Sigmoid colon (tissue), 7 donors: Measurements from ENCODE around the gene SPATA6. TPM values are rescaled to one million over a fixed set of nuclear protein-coding genes. Genes with fewer than 3 reads are reported as not detected.
"Not testable (repeated sequence)": the region's sequence is repeated elsewhere in the genome, so short reads cannot be mapped to it uniquely, and the experiment has no call there.

ENCODE experiments used
- DNase-seq: peaks from one replicate; pipeline ENCODE4 v3.0.0-alpha.2; 2019
- H3K27ac ChIP-seq, 4 donors: fragments of 200-600 bp; sonication (generic); one replicate each; pipeline ENCODE4 v1.5.1; 2016 to 2019; ENCODE audit warnings: mild to moderate bottlenecking in 1 of 4
- H3K27me3 ChIP-seq, 3 donors: fragments of 200-600 bp; sonication (generic); one replicate each; pipeline ENCODE4 v1.5.1; 2019; ENCODE audit warnings: mild to moderate bottlenecking in 1 of 3
- H3K36me3 ChIP-seq, 4 donors: fragments of 200-600 bp; sonication (generic); one replicate each; pipeline ENCODE4 v1.5.1; 2016 to 2019
- H3K4me1 ChIP-seq, 4 donors: fragments of 200-600 bp; sonication (generic); one replicate each; pipeline ENCODE4 v1.5.1; 2017 to 2019
- H3K4me3 ChIP-seq, 4 donors: fragments of 200-600 bp; sonication (generic); one replicate each; pipeline ENCODE4 v1.5.1; 2017 to 2019; ENCODE audit warnings: mild to moderate bottlenecking in 2 of 4, moderate library complexity in 1 of 4
- H3K9me3 ChIP-seq, 4 donors: fragments of 200-600 bp in 3 of 4; sonication (generic) in 3 of 4; one replicate each; pipeline versions ENCODE4 v1.5.1 to v1.6.1; 2013 to 2019
- CTCF ChIP-seq, 4 experiments: fragments of 450-650 bp in 3 of 4; fragments of 200-600 bp in 1 of 4; IDR thresholded peaks; one replicate each; pipeline ENCODE4 v1.5.1; 2016 to 2019; ENCODE audit warnings: antibody characterized with exemption in 4 of 4, mild to moderate bottlenecking in 3 of 4, moderate library complexity in 2 of 4
- EP300 ChIP-seq, 4 donors: sonication (generic); formaldehyde crosslinking; IDR thresholded peaks; one replicate each; pipeline ENCODE4 v1.6.1; 2017; ENCODE audit warnings: antibody characterized with exemption in 4 of 4
- POLR2A ChIP-seq, 2 donors: fragments of 450-650 bp; IDR thresholded peaks; one replicate each; pipeline ENCODE4 v1.6.1; 2016; ENCODE audit warnings: antibody characterized with exemption in 2 of 2, mild to moderate bottlenecking in 2 of 2, moderate library complexity in 2 of 2
- POLR2AphosphoS5 ChIP-seq, 4 donors: sonication (generic); formaldehyde crosslinking; IDR thresholded peaks; one replicate each; pipeline ENCODE4 v1.6.1; 2017; ENCODE audit warnings: antibody characterized with exemption in 4 of 4
- WGBS, 2 donors: extraction: QIAGEN DNeasy Blood & Tissue Kit; methylation state at CpG; one replicate each; pipeline ENCODE4 v1.1.7; 2013; 5-methylcytosine and 5-hydroxymethylcytosine counted together
- intact Hi-C: fragments of 100-400 bp; cut with DNase I; formaldehyde crosslinking; loops from one replicate; pipeline ENCODE4 v1.15.1; 2023
- polyA plus RNA-seq, 3 donors: library from polyadenylated mRNA; stranded (reverse); fragments of 200-250 nt; gene quantifications; one replicate each; pipeline ENCODE4 v1.2.3, GENCODE V29; 2013
- total RNA-seq, 4 donors: library from RNA; depleted of rRNA; stranded (reverse); fragments of >200 nt; gene quantifications; one replicate each; pipeline ENCODE4 v1.1.0, GENCODE V29; 2016
- donor health status: healthy with polysubstance abuse.
- donor health status: Bipolar disorder and iron deficiency.
- donor health status: healthy.

The SPATA6 gene
- total and polyA plus RNA-seq, 7 donors = 3.7 to 31.4 (median 17.6) TPM

- Histone ChIP-seq H3K27ac (peak overlapping the region; percentile 89 to 96 (median 96)), H3K4me3 (peak overlapping the region; percentile 7 to 95 (median 78)), H3K36me3 (no peaks in the 10 kb centered on the region), H3K4me1 (peaks cover 0 to 29% (median 22%) of the 10 kb centered on the region in 4 donors), H3K9me3 (no peaks in the 10 kb centered on the region), H3K27me3 (no peaks in the 10 kb centered on the region)
- 24 to 41% methylated on average over 6 of the region's 6 CpGs for WGBS, 2 donors
- intact Hi-C loops = loop anchor here (5.0 kb wide), 1 partner anchor 302 kb away; no protein-coding TSS in a partner anchor
- TF ChIP-seq POLR2A (IDR thresholded peaks at IDR 0.05) (no peak), POLR2AphosphoS5 (IDR thresholded peaks at IDR 0.05) (no peak)
- DNase-seq = peak; percentile 79
Observed at GRCh38 chr1:48470481-48470855, 1.5 kb downstream of the SPATA6 start.

- Histone ChIP-seq H3K27ac (peak overlapping the region; percentile 89 to 96 (median 96)), H3K27me3 (no peaks in the 10 kb centered on the region), H3K9me3 (no peaks in the 10 kb centered on the region), H3K4me3 (peak overlapping the region; percentile 7 to 95 (median 78)), H3K36me3 (no peaks in the 10 kb centered on the region), H3K4me1 (peaks cover 0 to 29% (median 22%) of the 10 kb centered on the region in 4 donors)
- 6 to 25% methylated on average over 12 of the region's 12 CpGs for WGBS, 2 donors
- intact Hi-C loops = loop anchor here (5.0 kb wide), 1 partner anchor 302 kb away; no protein-coding TSS in a partner anchor
- TF ChIP-seq POLR2A (IDR thresholded peaks at IDR 0.05) (no peak), POLR2AphosphoS5 (IDR thresholded peaks at IDR 0.05) (peak; percentile 27 to 66 (median 50))
- DNase-seq = peak; percentile 80
Observed at GRCh38 chr1:48469616-48470480, 2.2 kb downstream of the SPATA6 start.

- H3K27ac ChIP-seq = no peak overlapping the region
- intact Hi-C loops = no loop called here
- no peaks in the 10 kb centered on the region for H3K36me3 ChIP-seq
- WGBS, 2 donors = 88 to 91% methylated on average over 1 of the region's 1 CpG
- no peak for DNase-seq
- no peaks in the 10 kb centered on the region for H3K9me3 ChIP-seq
- no peaks in the 10 kb centered on the region for H3K27me3 ChIP-seq
- no peak for TF ChIP-seq CTCF (IDR thresholded peaks at IDR 0.05)
- TF ChIP-seq POLR2AphosphoS5 (IDR thresholded peaks at IDR 0.05) = no peak
- no peak overlapping the region for H3K4me3 ChIP-seq
- H3K4me1 ChIP-seq = peaks cover 0 to 24% (median 19%) of the 10 kb centered on the region in 4 donors
Observed at GRCh38 chr1:48466594-48466993, 5.4 kb downstream of the SPATA6 start.

- no peak for DNase-seq
- 88 to 93% methylated on average over 3 of the region's 3 CpGs for WGBS, 2 donors
- intact Hi-C loops = no loop called here
- no peaks in the 10 kb centered on the region for H3K36me3 ChIP-seq
- no peak overlapping the region for H3K4me3 ChIP-seq
- TF ChIP-seq POLR2AphosphoS5 (IDR thresholded peaks at IDR 0.05) = no peak
- no peak overlapping the region for H3K27ac ChIP-seq
- no peaks in the 10 kb centered on the region for H3K9me3 ChIP-seq
- H3K27me3 ChIP-seq = no peaks in the 10 kb centered on the region
- no peaks in the 10 kb centered on the region for H3K4me1 ChIP-seq
Observed at GRCh38 chr1:48462716-48463302, 9.2 kb downstream of the SPATA6 start.

- no peak for TF ChIP-seq POLR2A (IDR thresholded peaks at IDR 0.05)
- no peak for TF ChIP-seq POLR2AphosphoS5 (IDR thresholded peaks at IDR 0.05)
- TF ChIP-seq CTCF (IDR thresholded peaks at IDR 0.05) = no peak
- TF ChIP-seq EP300 (IDR thresholded peaks at IDR 0.05) = no peak
Observed at GRCh38 chr1:48450505-48450904, 21.5 kb downstream of the SPATA6 start.

GRCh38 chr1:48448932-48449331 is 23.1 kb downstream of the SPATA6 start:
- H3K27ac ChIP-seq = no peak overlapping the region
- intact Hi-C loops = no loop called here
- no peaks in the 10 kb centered on the region for H3K9me3 ChIP-seq
- H3K4me3 ChIP-seq = no peak overlapping the region
- no peak for TF ChIP-seq POLR2AphosphoS5 (IDR thresholded peaks at IDR 0.05)
- TF ChIP-seq POLR2A (IDR thresholded peaks at IDR 0.05) = no peak
- no peak for TF ChIP-seq EP300 (IDR thresholded peaks at IDR 0.05)
- TF ChIP-seq CTCF (IDR thresholded peaks at IDR 0.05) = no peak
- peaks cover 0 to 25% (median 3%) of the 10 kb centered on the region in 4 donors for H3K36me3 ChIP-seq
- no peak for DNase-seq
- H3K4me1 ChIP-seq = no peaks in the 10 kb centered on the region
- no peaks in the 10 kb centered on the region for H3K27me3 ChIP-seq
- WGBS, 2 donors = 93 to 100% methylated on average over 1 of the region's 1 CpG

More at GRCh38 chr1:48450505-48450904, 21.5 kb downstream of the SPATA6 start:
- H3K4me1 ChIP-seq = no peaks in the 10 kb centered on the region
- no peak overlapping the region for H3K27ac ChIP-seq
- intact Hi-C loops = loop anchor here (5.0 kb wide), 1 partner anchor 47 kb away; no protein-coding TSS in a partner anchor
- DNase-seq = no peak
- 96 to 98% methylated on average over 1 of the region's 1 CpG for WGBS, 2 donors
- H3K9me3 ChIP-seq = no peaks in the 10 kb centered on the region
- H3K4me3 ChIP-seq = no peak overlapping the region
- H3K36me3 ChIP-seq = peaks cover 0 to 16% (median 0%) of the 10 kb centered on the region in 4 donors
- no peaks in the 10 kb centered on the region for H3K27me3 ChIP-seq

- intact Hi-C loops = not testable (repeated sequence)
Observed at GRCh38 chr1:48444186-48444585, 27.8 kb downstream of the SPATA6 start.

More at GRCh38 chr1:48444186-48444585, 27.8 kb downstream of the SPATA6 start:
- not testable (repeated sequence) for H3K9me3 ChIP-seq, H3K27me3 ChIP-seq, H3K4me3 ChIP-seq, H3K4me1 ChIP-seq, DNase-seq, H3K27ac ChIP-seq
- WGBS, 2 donors = 94 to 96% methylated on average over 7 of the region's 7 CpGs
- peaks cover 0 to 26% (median 3%) of the 10 kb centered on the region in 4 donors for H3K36me3 ChIP-seq
